Fibroblast of skin of right biceps (primary cell): Measurements from ENCODE around the gene ANKRD36.
"Not testable (repeated sequence)": the region's sequence is repeated elsewhere in the genome, so short reads cannot be mapped to it uniquely, and the experiment has no call there.

Experiments used
- DNase-seq: peaks from one replicate; pipeline ENCODE4 v3.0.0-alpha.2; 2013

The ANKRD36 gene

GRCh38 chr2:97129090-97129489 lies 16.1 kb downstream of the ANKRD36 start:
- DNase-seq = not testable (repeated sequence)

- not testable (repeated sequence) for DNase-seq
Observed at GRCh38 chr2:97144016-97144415, 31.1 kb downstream of the ANKRD36 start.

DNA sequence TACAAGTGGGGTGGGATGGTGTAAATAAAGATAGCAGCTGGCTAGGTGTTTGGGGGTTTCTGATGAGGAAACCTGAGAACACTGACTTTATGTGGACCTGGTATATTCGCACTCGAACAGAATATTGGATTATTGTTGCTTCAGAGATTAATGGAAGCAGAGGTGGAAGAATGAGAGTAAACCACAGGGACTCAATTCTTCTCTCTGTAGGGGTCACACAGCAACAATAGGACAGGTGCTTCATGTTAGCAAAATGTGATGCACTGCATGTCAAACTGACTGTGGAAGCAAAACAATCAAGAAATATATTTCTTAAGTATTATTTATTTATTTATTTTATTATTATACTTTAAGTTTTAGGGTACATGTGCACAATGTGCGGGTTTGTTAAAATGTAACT lies 53.6 kb downstream of the ANKRD36 start:
- DNase-seq = not testable (repeated sequence)

DNA sequence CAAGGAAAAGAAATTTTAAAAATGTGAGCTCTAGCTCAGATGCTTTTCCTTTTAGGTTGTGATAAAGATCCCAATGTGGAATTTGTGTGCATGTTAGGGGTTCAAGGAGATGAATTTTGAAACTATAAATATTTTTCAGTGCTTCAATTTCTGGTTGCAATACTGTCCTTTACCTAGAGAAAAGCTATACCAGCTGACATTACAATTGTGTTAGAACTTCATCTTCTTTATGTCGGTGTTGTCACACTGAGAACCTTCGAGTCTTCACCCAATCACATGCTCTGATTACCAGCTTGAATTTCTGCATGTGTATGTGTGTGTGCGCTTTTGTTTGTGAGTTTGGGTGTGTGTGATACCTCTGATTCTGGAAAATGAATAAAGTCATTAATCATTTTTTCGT lies 55.0 kb downstream of the ANKRD36 start:
- not testable (repeated sequence) for DNase-seq

DNA sequence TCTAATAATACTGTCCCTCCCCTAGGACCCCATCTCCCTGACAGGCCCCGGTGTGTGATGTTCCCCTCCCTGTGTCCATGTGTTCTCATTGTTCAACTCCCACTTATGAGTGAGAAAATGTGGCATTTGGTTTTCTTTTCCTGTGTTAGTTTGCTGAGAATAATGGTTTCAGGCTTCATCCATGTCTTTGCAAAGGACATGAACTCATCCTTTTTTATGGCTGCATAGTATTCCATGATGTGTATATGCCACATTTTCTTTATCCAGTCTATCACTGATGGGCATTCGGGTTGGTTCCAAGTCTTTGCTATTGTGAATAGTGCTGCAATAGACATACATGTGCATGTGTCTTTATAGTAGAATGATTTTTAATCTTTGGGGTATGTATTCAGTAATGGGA lies 55.6 kb downstream of the ANKRD36 start:
- not testable (repeated sequence) for DNase-seq

- peak; percentile 65 for DNase-seq
Observed at GRCh38 chr2:97180391-97180790, 67.4 kb downstream of the ANKRD36 start.

DNA sequence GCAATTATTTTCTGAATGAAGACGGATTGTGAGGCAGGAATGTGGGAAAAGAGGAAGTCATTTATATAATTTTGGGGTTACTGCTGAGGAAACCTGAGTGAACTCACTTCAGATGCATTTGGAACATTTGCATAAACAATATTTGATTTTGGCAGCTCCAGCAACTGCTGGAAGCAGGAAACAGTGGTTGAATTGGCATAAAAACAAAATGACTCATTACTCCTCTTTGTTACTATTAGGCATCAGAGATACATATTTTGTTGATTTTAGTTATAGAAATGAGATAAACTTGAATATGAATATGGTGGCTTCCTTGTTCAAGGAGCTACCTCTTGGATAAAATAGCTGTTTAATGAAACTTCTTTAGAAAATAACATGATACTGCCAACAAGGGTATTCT lies 82.4 kb downstream of the ANKRD36 start:
- peak; percentile 76 for DNase-seq

DNA sequence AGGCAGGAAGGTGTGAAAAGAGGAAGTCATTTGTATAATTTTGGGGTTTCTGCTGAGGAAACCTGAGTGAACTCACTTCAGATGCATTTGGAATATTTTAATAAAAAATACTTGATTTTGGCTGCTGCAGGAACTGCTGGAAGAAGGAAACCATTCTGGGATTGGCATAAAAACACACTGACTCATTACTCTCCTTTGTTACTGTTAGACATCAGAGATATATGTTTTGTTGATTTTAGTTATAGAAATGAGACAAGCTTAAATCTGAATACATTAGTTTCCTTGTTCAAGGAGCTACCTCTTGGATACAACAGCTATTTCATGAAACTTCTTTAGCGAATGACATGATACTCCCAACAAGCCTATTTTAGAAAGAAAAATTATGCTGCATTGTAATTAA lies 84.3 kb downstream of the ANKRD36 start:
- peak; percentile 5 for DNase-seq

DNA sequence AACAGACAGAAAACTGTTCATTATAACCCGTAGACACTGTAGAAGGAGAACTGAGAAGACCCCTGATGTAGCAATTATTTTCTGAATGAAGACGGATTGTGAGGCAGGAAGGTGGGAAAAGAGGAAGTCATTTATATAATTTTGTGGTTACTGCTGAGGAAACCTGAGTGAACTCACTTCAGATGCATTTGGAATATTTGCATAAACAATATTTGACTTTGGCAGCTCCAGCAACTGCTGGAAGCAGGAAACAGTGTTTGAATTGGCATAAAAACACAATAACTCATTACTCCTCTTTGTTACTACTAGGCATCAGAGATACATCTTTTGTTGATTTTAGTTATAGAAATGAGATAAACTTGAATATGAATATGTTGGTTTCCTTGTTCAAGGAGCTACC lies 87.9 kb downstream of the ANKRD36 start:
- peak; percentile 41 for DNase-seq

DNA sequence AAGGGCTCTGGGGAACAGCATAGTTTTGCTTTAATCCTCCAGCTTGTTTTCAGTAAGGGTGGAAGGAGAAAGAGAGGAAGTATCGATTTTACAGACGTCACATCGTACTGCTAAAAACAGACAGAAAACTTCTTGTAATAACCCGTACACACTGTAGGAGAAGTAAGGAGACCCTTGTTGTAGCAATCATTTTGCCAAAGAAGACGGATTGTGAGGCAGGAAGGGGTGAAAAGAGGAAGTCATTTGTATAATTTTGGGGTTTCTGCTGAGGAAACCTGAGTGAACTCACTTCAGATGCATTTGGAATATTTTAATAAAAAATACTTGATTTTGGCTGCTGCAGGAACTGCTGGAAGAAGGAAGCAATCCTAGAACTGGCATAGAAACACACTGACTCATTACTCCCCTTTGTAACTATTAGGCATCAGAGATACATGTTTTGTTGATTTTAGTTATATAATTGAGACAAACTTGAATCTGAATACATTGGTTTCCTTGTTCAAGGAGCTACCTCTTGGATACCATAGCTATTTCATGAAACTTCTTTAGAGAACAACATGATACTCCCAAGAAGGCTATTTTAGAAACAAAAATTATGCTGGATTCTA lies 89.8 kb downstream of the ANKRD36 start:
- DNase-seq = not testable (repeated sequence)

DNA sequence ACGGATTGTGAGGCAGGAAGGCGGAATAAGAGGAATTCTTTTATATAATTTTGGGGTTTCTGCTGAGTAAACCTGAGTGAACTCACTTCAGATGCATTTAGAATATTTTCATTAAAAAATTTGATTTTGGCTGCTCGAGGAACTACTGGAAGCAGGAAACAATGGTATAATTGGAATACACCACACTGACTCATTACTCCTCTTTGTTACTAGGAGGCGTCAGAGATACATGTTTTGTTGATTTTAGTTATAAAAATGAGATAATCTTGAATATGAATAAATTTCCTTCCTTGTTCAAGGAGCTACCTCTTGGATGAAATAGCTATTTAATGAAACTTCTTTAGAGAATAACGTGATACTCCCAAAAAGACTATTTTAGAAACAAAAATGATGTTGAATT lies 97.4 kb downstream of the ANKRD36 start:
- no peak for DNase-seq

- not testable (repeated sequence) for DNase-seq
Observed at GRCh38 chr2:97215025-97215424, 102.1 kb downstream of the ANKRD36 start.

DNA sequence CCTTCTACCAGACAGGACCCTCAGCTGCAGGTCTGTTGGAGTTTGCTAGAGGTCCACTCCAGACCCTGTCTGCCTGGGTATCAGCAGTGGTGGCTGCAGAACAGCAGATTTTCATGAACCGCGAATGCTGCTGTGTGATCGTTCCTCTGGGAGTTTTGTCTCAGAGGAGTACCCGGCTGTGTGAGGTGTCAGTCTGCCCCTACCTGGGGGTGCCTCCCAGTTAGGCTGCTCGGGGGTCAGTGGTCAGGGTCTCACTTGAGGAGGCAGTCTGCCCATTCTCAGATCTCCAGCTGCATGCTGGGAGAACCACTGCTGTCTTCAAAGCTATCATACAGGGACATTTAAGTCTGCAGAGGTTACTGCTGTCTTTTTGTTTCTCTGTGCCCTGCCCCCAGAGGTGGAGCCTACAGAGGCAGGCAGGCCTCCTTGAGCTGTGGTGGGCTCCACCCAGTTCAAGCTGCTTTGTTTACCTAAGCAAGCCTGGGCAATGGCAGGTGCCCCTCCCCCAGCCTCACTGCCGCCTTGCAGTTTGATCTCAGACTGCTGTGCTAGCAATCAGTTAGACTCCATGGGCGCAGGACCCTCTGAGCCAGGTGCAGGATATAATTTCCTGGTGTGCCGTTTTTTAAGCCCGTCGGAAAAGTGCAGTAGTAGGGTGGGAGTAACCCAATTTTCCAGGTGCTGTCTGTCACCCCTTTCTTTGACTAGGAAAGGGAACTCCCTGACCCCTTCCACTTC lies 118.1 kb downstream of the ANKRD36 start:
- DNase-seq = not testable (repeated sequence)

GRCh38 chr2:97232981-97233380 lies 120.0 kb downstream of the ANKRD36 start:
- DNase-seq = not testable (repeated sequence)

GRCh38 chr2:97233660-97234295 lies 120.8 kb downstream of the ANKRD36 start:
- DNase-seq = not testable (repeated sequence)

- not testable (repeated sequence) for DNase-seq
Observed at GRCh38 chr2:97261192-97261591, 148.2 kb downstream of the ANKRD36 start.

DNA sequence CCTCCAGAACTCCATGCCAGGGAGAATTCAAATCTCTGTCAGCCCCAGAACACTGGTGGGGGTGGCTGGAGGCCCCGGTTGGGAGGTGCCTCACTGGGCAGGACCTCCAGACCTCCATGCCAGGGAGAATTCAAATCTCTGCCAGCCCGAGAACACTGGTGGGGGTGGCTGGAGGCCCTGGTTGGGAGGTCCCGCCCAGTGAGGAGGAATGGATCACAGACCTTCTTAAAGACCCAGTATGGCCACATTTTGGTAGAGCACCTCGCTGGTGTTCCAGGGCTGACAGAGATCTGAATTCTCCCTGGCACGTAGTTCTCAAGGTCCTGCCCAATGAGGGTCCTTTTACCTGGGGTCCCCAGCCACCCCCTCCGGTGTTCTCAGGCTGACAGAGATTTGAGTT lies 153.5 kb downstream of the ANKRD36 start:
- DNase-seq = not testable (repeated sequence)

- no peak for DNase-seq
Observed at GRCh38 chr2:97267411-97268074, 154.6 kb downstream of the ANKRD36 start.

- peak; percentile 0 for DNase-seq
Observed at GRCh38 chr2:97268075-97268591, 155.2 kb downstream of the ANKRD36 start.

DNA sequence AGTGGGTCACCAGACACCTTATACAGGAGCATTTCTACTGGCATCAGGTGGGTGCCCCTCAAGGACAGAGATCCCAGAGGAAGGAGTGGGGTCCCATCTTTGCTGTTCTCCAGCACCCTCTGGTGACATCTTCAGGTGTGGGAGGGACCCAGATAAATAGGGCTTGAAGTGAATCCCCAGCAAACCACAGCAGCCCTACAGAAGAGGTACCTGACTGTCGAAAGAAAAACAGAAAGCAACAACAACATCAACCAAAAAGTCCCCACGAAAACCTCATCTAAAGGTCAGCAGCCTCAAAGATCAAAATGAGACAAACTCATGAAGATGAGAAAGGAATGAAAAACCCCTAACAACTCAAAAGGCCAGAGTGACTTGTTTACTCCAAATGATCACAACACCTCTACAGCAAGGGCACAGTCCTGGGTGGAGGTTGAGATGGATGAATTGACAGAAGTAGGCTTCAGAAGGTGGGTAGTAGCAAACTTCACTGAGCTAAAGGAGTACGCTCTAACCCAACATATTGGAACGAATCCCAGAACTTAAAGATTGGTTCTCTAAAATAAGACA lies 163.4 kb downstream of the ANKRD36 start:
- DNase-seq = not testable (repeated sequence)

DNA sequence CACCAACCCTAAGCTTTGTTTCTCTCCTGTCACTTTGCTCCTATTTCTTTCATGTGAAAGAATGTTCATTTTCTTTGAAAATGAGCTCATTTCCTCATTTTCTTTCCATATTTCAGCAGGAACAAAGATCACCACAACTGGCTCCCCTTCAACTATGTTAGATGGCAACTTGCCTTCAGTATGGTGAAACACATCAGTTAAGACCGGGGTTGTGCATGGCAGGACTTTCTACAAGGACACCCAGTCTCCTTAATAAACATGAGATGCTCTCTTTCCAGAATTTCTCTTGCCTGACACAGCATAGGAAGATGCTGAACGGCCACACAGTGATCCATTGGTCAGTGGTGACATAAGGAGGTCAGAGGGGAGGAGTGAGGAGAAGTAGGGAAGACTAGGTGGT lies 172.2 kb downstream of the ANKRD36 start:
- DNase-seq = not testable (repeated sequence)

DNA sequence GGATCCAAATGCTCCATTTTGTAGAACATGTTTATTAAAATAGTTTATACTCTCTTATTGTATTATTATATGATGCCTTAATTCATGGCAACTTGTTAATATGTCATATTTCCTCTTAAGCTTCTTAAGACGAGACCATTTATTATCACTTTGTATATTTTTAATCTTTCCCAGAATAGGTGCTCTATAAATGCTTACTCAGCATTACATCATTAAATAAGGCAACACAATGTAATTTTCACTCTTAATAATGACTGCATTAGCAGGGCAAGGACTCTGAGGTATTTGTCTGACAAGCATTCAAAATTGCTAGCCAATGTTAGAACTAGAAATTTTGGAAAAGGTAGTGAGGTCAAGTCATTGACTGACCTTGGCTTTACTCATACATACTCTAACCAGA lies 180.7 kb downstream of the ANKRD36 start:
- DNase-seq = not testable (repeated sequence)
